NCI-H748 (cell line): ENCODE results near the gene ACBD4.

Source experiments
- DNase-seq: peaks from one replicate; lab custom pipeline; 2025; ENCODE audit not compliant: unreplicated experiment; lab: John Stamatoyannopoulos, UW

The ACBD4 gene

GRCh38 chr17:45149669-45150664 lies 14.5 kb downstream of the ACBD4 start:
- peak; percentile 66 for DNase-seq

GRCh38 chr17:45150911-45151809 lies 15.7 kb downstream of the ACBD4 start:
- DNase-seq, result no peak

GRCh38 chr17:45155029-45155428 lies 19.5 kb downstream of the ACBD4 start:
- DNase-seq, result no peak

GRCh38 chr17:45155483-45155882 lies 20.0 kb downstream of the ACBD4 start:
- no peak for DNase-seq

GRCh38 chr17:45156242-45156641 lies 20.8 kb downstream of the ACBD4 start:
- DNase-seq, result no peak

GRCh38 chr17:45160447-45161287 lies 25.2 kb downstream of the ACBD4 start:
- DNase-seq, result peak; percentile 81

- DNase-seq, result peak; percentile 100
These were observed 26.0 kb downstream of the ACBD4 start, which contains the start of gene HEXIM2 for GRCh38 chr17:45161288-45162024. TSS of gene HEXIM2 (plus strand) at chr17:45161875. CDS start at chr17:45162794, 919 bp downstream.

- no peak for DNase-seq
These were observed 26.7 kb downstream of the ACBD4 start for GRCh38 chr17:45162025-45162687.

GRCh38 chr17:45164734-45165269 lies 29.3 kb downstream of the ACBD4 start:
- no peak for DNase-seq

- no peak for DNase-seq
These were observed 33.7 kb downstream of the ACBD4 start for GRCh38 chr17:45168991-45169752.

- DNase-seq, result no peak
These were observed 34.9 kb downstream of the ACBD4 start for GRCh38 chr17:45170280-45170930.

GRCh38 chr17:45170931-45171337 lies 35.4 kb downstream of the ACBD4 start:
- DNase-seq, result no peak

GRCh38 chr17:45171338-45172231 lies 36.1 kb downstream of the ACBD4 start:
- DNase-seq, result no peak

- DNase-seq, result no peak
These were observed 36.7 kb downstream of the ACBD4 start for GRCh38 chr17:45172232-45172540.

- DNase-seq, result no peak
These were observed 37.2 kb downstream of the ACBD4 start for GRCh38 chr17:45172541-45173286.

GRCh38 chr17:45175759-45176115 lies 40.2 kb downstream of the ACBD4 start:
- DNase-seq, result no peak
